Fibroblast of pulmonary artery (primary cell): ENCODE measurements around the gene FAM168A.

ENCODE experiments used
- DNase-seq: peaks from one replicate; pipeline ENCODE4 v3.0.0-alpha.2; 2010; ENCODE audit warnings: low read depth
- H3K4me3 ChIP-seq: replicated peaks from 2 replicates; pipeline ENCODE4 v1.5.1; 2011; ENCODE audit warnings: low read depth, mild to moderate bottlenecking, control low read depth, low read length, moderate library complexity
- CTCF ChIP-seq: IDR thresholded peaks from 2 replicates; pipeline ENCODE4 v1.5.1; 2011; ENCODE audit warnings: mild to moderate bottlenecking, control low read depth, low read length, inconsistent platforms; ENCODE audit errors: missing control alignments

Gene FAM168A

GRCh38 chr11:73559743-73560142 lies 38.2 kb downstream of the FAM168A start:
- TF ChIP-seq CTCF, result no peak
- H3K4me3 ChIP-seq, result no peak overlapping the region
- DNase-seq, result no peak

GRCh38 chr11:73556966-73557365 lies 40.9 kb downstream of the FAM168A start:
- DNase-seq, result no peak

GRCh38 chr11:73555615-73556014 lies 42.3 kb downstream of the FAM168A start:
- H3K4me3 ChIP-seq, result no peak overlapping the region
- TF ChIP-seq CTCF, result no peak
- DNase-seq, result no peak

More at GRCh38 chr11:73556966-73557365, 40.9 kb downstream of the FAM168A start:
- no peak for TF ChIP-seq CTCF
- no peak overlapping the region for H3K4me3 ChIP-seq

GRCh38 chr11:73554671-73555320 lies 43.1 kb downstream of the FAM168A start:
- no peak for DNase-seq
- no peak for TF ChIP-seq CTCF
- no peak overlapping the region for H3K4me3 ChIP-seq

- H3K4me3 ChIP-seq, result no peak overlapping the region
- TF ChIP-seq CTCF, result no peak
- no peak for DNase-seq
Observed at GRCh38 chr11:73553266-73553665, 44.6 kb downstream of the FAM168A start.

GRCh38 chr11:73551677-73552076 lies 46.2 kb downstream of the FAM168A start:
- H3K4me3 ChIP-seq, result no peak overlapping the region
- DNase-seq, result no peak
- no peak for TF ChIP-seq CTCF

GRCh38 chr11:73549376-73549775 lies 48.5 kb downstream of the FAM168A start:
- no peak for TF ChIP-seq CTCF
- DNase-seq, result no peak

More at GRCh38 chr11:73549376-73549775, 48.5 kb downstream of the FAM168A start:
- no peak overlapping the region for H3K4me3 ChIP-seq
